SK-N-SH treated with all-trans-retinoic acid at 6 μM for 48 hours (cell line): ENCODE measurements around the gene SHROOM1.

Experiments used
- ATAC-seq: fragments of 200-7000 bp; cut with Tn5 transposase; 3 replicates; pipeline ENCODE4 v1.9.1; 2020; ENCODE audit warnings: mild to moderate bottlenecking, moderate library complexity
- ARNTL ChIP-seq: fragments of 450-650 bp; formaldehyde crosslinking; IDR thresholded peaks from 2 replicates; pipeline ENCODE4 v1.5.0; 2020; ENCODE audit warnings: low read depth, mild to moderate bottlenecking, moderate library complexity, borderline replicate concordance
- BACH2 ChIP-seq: fragments of 250-450 bp; sonication (Bioruptor Pico); IDR thresholded peaks from 2 replicates; pipeline ENCODE4 v1.9.0; 2021; ENCODE audit warnings: mild to moderate bottlenecking, borderline replicate concordance
- CSDC2 ChIP-seq: fragments of 250-450 bp; sonication (Bioruptor Pico); IDR thresholded peaks from 2 replicates; pipeline ENCODE4 v1.5.0; 2020; ENCODE audit warnings: mild to moderate bottlenecking, moderate library complexity
- CSRNP3 ChIP-seq: fragments of 250-450 bp; sonication (Bioruptor Pico); IDR thresholded peaks from 2 replicates; pipeline ENCODE4 v1.5.1; 2021; ENCODE audit warnings: mild to moderate bottlenecking, moderate library complexity
- GLIS3 ChIP-seq: fragments of 250-450 bp; sonication (Bioruptor Pico); IDR thresholded peaks from 2 replicates; pipeline ENCODE4 v1.5.0; 2020; ENCODE audit warnings: mild to moderate bottlenecking, moderate library complexity
- ISL1 ChIP-seq: fragments of 250-450 bp; sonication (Bioruptor Pico); IDR thresholded peaks from 2 replicates; pipeline ENCODE4 v2.1.2; 2022; ENCODE audit warnings: mild to moderate bottlenecking, moderate library complexity
- OSR1 ChIP-seq: fragments of 250-450 bp; sonication (Bioruptor Pico); IDR thresholded peaks from 2 replicates; pipeline ENCODE4 v1.8.0; 2022; ENCODE audit warnings: moderate library complexity, mild to moderate bottlenecking, inconsistent platforms
- PATZ1 ChIP-seq: fragments of 250-450 bp; sonication (Bioruptor Pico); IDR thresholded peaks from 2 replicates; pipeline ENCODE4 v1.8.0; 2020; ENCODE audit warnings: mild to moderate bottlenecking, moderate library complexity, borderline replicate concordance
- POU6F1 ChIP-seq: fragments of 250-450 bp; sonication (Bioruptor Pico); IDR thresholded peaks from 2 replicates; pipeline ENCODE4 v1.8.0; 2021; ENCODE audit warnings: low read depth, mild to moderate bottlenecking, moderate library complexity, borderline replicate concordance
- PPARA ChIP-seq: fragments of 250-450 bp; sonication (Bioruptor Pico); IDR thresholded peaks from 2 replicates; pipeline ENCODE4 v1.5.0; 2020; ENCODE audit warnings: mild to moderate bottlenecking, borderline replicate concordance
- RARB ChIP-seq: fragments of 250-450 bp; sonication (Bioruptor Pico); IDR thresholded peaks from 2 replicates; pipeline ENCODE4 v1.8.0; 2021; ENCODE audit warnings: mild to moderate bottlenecking, moderate library complexity
- SNAI2 ChIP-seq: fragments of 250-450 bp; sonication (Bioruptor Pico); IDR thresholded peaks from 2 replicates; pipeline ENCODE4 v1.5.0; 2020; ENCODE audit warnings: mild to moderate bottlenecking, moderate library complexity
- TCF4 ChIP-seq: fragments of 250-450 bp; sonication (Bioruptor Pico); IDR thresholded peaks from 2 replicates; pipeline ENCODE4 v1.8.0; 2021; ENCODE audit warnings: mild to moderate bottlenecking, moderate library complexity, borderline replicate concordance
- TOX ChIP-seq: fragments of 250-450 bp; sonication (Bioruptor Pico); IDR thresholded peaks from 2 replicates; pipeline ENCODE4 v1.8.0; 2021; ENCODE audit warnings: mild to moderate bottlenecking, moderate library complexity, borderline replicate concordance
- ZC3H10 ChIP-seq: fragments of 250-450 bp; sonication (Bioruptor Pico); IDR thresholded peaks from 2 replicates; pipeline ENCODE4 v1.5.1; 2021; ENCODE audit warnings: mild to moderate bottlenecking, moderate library complexity
- ZFP3 ChIP-seq: fragments of 250-450 bp; sonication (Bioruptor Pico); IDR thresholded peaks from 2 replicates; pipeline ENCODE4 v1.5.0; 2020; ENCODE audit warnings: mild to moderate bottlenecking, moderate library complexity
- ZFP30 ChIP-seq: fragments of 450-650 bp; formaldehyde crosslinking; IDR thresholded peaks from 2 replicates; pipeline ENCODE4 v1.5.0; 2022; ENCODE audit warnings: mild to moderate bottlenecking, moderate library complexity
- ZNF565 ChIP-seq: fragments of 450-650 bp; formaldehyde crosslinking; conservative IDR thresholded peaks from 2 replicates; pipeline ENCODE4 v1.5.0; 2020; ENCODE audit warnings: low read depth, mild to moderate bottlenecking, moderate library complexity
- ZNF70 ChIP-seq: fragments of 450-650 bp; formaldehyde crosslinking; IDR thresholded peaks from 2 replicates; pipeline ENCODE4 v1.5.0; 2020; ENCODE audit warnings: mild to moderate bottlenecking, moderate library complexity
- ZNF8 ChIP-seq: fragments of 450-650 bp; formaldehyde crosslinking; IDR thresholded peaks from 2 replicates; pipeline ENCODE4 v1.5.0; 2020; ENCODE audit warnings: mild to moderate bottlenecking, moderate library complexity
- TF ChIP-seq, protein P1 (sequence below): fragments of 250-450 bp; sonication (Bioruptor Pico); IDR thresholded peaks from 2 replicates; pipeline ENCODE4 v1.5.1; 2020; ENCODE audit warnings: low read depth, mild to moderate bottlenecking, moderate library complexity
- TF ChIP-seq, protein P2 (sequence below): fragments of 250-450 bp; sonication (Bioruptor Pico); IDR thresholded peaks from 2 replicates; pipeline ENCODE4 v1.5.0; 2020; ENCODE audit warnings: mild to moderate bottlenecking, moderate library complexity

SHROOM1 gene

GRCh38 chr5:132830436-132831094, at the start of gene SHROOM1:
TSS of gene SHROOM1 (minus strand) at chr5:132830647. CDS start at chr5:132826140, 4,507 bp downstream.
- ATAC-seq: peak; percentile 75
- no peak for TF ChIP-seq TOX (CRISPR knock-in tag)

GRCh38 chr5:132877938-132878337, 47.5 kb upstream of the SHROOM1 start:
- TF ChIP-seq PPARA (CRISPR knock-in tag) (no peak), BACH2 (CRISPR knock-in tag) (no peak), RARB (CRISPR knock-in tag) (no peak), ZFP30 (CRISPR knock-in tag) (no peak), ZNF565 (CRISPR knock-in tag) (no peak), TCF4 (no peak), ARNTL (CRISPR knock-in tag) (no peak), POU6F1 (CRISPR knock-in tag) (no peak), ZC3H10 (CRISPR knock-in tag) (no peak), ZNF70 (CRISPR knock-in tag) (no peak), ZNF8 (CRISPR knock-in tag) (no peak), ZFP3 (CRISPR knock-in tag) (no peak), GLIS3 (CRISPR knock-in tag) (no peak), CSRNP3 (CRISPR knock-in tag) (no peak), CSDC2 (CRISPR knock-in tag) (no peak), TOX (CRISPR knock-in tag) (no peak)
- TF ChIP-seq, protein P1, sequence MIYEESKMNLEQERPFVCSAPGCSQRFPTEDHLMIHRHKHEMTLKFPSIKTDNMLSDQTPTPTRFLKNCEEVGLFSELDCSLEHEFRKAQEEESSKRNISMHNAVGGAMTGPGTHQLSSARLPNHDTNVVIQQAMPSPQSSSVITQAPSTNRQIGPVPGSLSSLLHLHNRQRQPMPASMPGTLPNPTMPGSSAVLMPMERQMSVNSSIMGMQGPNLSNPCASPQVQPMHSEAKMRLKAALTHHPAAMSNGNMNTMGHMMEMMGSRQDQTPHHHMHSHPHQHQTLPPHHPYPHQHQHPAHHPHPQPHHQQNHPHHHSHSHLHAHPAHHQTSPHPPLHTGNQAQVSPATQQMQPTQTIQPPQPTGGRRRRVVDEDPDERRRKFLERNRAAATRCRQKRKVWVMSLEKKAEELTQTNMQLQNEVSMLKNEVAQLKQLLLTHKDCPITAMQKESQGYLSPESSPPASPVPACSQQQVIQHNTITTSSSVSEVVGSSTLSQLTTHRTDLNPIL (CRISPR knock-in tag): no peak
- TF ChIP-seq, protein P2, sequence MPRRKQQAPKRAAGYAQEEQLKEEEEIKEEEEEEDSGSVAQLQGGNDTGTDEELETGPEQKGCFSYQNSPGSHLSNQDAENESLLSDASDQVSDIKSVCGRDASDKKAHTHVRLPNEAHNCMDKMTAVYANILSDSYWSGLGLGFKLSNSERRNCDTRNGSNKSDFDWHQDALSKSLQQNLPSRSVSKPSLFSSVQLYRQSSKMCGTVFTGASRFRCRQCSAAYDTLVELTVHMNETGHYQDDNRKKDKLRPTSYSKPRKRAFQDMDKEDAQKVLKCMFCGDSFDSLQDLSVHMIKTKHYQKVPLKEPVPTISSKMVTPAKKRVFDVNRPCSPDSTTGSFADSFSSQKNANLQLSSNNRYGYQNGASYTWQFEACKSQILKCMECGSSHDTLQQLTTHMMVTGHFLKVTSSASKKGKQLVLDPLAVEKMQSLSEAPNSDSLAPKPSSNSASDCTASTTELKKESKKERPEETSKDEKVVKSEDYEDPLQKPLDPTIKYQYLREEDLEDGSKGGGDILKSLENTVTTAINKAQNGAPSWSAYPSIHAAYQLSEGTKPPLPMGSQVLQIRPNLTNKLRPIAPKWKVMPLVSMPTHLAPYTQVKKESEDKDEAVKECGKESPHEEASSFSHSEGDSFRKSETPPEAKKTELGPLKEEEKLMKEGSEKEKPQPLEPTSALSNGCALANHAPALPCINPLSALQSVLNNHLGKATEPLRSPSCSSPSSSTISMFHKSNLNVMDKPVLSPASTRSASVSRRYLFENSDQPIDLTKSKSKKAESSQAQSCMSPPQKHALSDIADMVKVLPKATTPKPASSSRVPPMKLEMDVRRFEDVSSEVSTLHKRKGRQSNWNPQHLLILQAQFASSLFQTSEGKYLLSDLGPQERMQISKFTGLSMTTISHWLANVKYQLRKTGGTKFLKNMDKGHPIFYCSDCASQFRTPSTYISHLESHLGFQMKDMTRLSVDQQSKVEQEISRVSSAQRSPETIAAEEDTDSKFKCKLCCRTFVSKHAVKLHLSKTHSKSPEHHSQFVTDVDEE (CRISPR knock-in tag): no peak
- peak; percentile 47; the same call in 2 of the 3 replicates for ATAC-seq

DNA sequence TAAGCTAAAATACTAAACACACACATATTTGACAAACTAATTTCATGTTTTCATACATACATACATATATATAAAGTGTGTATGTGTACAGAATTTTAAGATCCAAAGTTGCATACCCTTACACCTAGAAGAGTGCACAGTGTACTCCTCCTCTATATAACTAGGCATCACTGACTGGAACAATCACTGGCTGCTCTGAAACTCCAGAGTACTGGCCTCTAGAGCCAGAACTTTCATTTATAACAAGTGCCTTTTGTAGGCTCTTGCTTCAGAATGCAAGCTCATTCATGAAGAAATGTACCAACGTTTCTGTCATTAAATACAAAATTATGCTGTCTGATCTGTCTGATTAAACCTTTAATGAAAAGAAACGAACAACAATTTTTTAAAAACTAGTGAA, 47.0 kb upstream of the SHROOM1 start:
- no peak for ATAC-seq
- no peak for TF ChIP-seq SNAI2 (CRISPR knock-in tag)
- no peak for TF ChIP-seq CSRNP3 (CRISPR knock-in tag)
- TF ChIP-seq ZFP3 (CRISPR knock-in tag): no peak
- TF ChIP-seq ZNF565 (CRISPR knock-in tag): no peak
- TF ChIP-seq ISL1 (CRISPR knock-in tag): no peak
- no peak for TF ChIP-seq PATZ1 (CRISPR knock-in tag)
- TF ChIP-seq PPARA (CRISPR knock-in tag): no peak
- no peak for TF ChIP-seq CSDC2 (CRISPR knock-in tag)
- no peak for TF ChIP-seq ZFP30 (CRISPR knock-in tag)
- TF ChIP-seq, protein P1 (CRISPR knock-in tag): no peak
- no peak for TF ChIP-seq POU6F1 (CRISPR knock-in tag)
- TF ChIP-seq TOX (CRISPR knock-in tag): no peak
- TF ChIP-seq BACH2 (CRISPR knock-in tag): no peak
- no peak for TF ChIP-seq OSR1 (CRISPR knock-in tag)
- no peak for TF ChIP-seq ZNF8 (CRISPR knock-in tag)
